ENCODE data around the gene ATP6V1D.
A peak's percentile ranks its signal among the peaks of the same experiment; 100 is the strongest.
"Not testable (repeated sequence)": the region's sequence is repeated elsewhere in the genome, so short reads cannot be mapped to it uniquely, and the experiment has no call there.

Gene ATP6V1D

DNA sequence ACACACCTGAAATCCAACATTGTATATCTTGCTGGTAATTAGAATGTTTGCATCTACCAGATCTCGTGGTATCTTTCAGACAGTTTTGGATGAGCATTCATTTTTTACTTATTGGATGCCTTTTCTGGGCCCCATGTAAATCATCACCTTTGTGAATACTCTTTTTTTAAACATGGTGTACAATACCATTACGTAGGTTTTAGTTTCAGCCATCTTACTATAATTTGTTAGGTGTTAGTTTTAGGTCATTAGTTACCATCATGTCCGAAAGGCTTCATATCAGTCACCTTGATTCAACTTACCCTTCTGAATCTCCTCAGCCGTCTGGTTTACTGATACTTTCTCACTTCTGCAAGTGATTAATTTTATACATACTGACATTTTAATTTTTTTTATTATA is 5.9 kb upstream of the ATP6V1D start:
- DNase-seq = no peak

DNA sequence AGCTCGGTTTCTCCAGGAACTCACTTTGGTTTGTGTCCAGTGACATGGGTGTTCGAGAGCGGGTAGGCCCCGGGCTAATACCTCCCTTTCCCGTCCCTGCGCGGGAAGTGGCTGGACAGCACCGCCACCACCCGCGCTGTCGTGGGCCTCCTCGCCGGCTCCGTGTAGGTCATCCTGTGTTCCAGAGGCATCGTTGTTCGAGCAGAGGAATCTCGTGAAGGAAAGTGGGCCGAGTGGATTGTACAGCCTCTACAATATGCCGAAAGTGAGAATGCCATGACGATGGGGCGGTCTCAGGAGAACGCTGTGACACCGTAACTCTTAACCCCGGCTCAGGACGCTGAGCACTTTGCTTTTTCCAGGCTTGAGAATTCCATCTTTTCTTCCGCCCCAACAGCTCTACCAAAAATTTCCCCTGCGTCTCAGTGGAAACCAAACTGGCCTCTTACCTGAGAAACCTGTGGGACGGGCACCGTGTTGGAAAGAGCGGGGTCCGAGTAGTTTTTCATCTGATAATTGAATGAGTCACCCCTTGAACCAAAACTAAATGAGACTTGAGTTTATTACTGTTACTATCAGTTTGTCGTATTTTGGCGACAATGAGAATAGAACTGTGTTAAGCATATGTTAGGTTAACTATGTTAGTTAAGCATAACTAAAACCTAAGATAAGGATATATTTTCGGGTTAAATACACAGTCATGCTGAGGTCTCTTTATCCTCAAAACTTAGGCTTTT is 1.0 kb upstream of the ATP6V1D start:
- DNase-seq = peak; percentile 41

DNA sequence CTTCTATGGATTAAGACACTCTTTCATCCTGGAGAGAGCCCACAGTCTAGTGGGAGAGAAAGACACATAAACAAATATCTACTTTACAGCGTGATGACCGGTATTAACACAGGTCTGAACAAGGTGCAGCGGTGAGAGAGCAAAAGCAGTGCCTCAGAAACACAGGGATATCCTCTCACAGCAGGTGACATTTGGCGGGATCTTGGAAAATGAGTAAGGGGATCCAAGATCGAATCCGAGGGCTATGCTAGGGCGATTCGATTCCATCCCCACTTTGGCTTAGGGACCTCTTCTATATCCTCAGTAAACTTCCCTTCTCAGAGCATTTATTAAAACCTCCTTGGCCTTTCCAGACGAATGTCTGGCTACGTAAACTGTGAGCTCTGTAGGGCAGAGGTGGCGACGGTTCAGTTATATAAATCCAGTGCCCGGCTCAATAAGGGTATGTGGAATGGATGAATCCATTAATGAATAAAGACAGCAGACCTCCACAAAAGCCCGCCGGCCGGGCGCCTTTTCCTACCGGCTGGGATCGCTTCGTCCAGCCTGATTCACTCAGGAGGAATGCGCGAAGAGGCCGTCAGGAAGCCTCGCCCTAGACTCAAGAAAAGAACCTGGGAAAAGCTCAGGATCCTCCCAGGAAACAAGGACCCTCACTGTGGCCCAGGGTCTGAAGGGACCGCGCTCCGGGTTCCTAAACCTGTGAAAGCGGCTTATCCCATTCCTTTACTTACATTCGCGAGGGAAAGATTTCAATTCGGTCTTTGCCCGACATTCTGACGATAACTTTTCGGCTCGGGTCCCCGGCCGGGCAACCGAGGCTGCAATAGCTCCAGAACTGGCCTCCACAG is 455 bp downstream of the ATP6V1D start:
- DNase-seq = peak; percentile 23

DNA sequence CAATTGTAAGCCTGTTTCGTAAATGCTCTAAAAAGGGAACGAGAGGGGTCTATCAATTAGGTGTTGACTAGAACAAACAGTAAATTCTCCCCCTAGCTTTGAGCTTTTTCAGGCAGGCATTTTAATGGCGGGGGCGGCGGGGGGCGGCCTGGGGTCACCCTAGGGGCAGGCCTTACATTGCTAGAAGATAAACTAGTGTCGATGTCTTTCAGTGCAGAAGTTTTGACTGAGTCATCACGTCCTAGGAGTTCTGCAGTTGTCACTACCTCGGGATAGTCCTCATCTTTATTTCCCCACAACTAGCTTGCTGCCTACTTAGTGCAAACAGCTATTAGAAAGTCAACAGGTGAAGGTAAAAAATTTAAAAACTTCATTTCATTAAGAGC is 1.6 kb downstream of the ATP6V1D start:
- no peak for DNase-seq

DNA sequence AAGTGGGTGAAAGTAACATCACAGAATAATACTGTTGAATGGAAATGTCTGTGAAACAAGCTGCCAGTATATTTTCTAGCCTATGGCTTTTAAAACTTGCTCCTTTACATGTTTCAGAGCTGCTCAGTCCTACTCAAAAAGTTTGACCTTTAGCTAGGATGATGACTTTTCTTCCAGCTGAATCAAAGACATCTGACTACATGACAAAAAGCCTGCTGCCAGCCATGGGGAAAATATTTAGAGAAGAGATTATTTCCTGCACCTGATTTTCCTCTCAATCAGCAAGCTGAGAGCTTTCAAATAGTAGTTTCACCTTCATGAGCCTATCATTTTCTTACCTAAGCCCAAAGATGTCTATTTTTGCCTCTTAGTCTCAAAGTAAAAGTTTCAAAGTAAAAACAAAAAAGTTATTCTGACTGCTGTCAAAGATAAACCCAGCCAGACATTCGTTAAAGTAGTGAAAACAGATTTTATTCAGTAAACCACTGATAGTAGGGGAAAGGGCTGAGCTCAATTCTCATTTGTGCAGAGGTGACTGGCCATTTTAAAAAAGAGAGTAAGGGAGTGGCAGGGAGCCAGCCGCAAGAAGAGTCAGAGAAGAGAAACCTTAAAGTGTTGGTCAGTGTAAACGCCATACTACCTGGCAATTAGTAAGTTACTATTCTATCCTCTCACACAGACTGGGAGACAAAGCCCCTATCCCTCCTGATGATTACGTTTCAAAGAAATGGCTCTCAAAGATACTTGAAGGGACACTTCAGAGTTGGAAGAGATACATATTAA is 2.2 kb downstream of the ATP6V1D start:
- no peak for DNase-seq

DNA sequence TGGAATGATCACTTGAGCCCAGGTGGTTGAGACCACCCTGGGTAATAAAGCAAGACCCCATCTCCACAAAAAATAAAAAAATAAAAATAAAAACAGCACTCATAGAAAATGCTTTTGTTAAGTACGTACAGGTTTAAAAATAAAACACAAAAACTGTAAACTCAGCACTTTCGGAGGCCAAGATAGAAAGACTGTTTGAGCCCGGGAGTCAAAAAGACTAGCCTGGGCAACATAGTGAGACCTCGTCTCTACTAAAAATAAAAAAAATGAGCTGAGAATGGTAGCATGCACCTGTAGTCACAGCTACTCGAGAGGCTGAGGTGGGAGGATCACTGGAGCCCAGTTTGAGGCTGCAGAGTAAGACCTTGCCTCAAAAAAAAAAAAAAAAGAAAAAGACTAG is 7.5 kb downstream of the ATP6V1D start:
- no peak for DNase-seq

DNA sequence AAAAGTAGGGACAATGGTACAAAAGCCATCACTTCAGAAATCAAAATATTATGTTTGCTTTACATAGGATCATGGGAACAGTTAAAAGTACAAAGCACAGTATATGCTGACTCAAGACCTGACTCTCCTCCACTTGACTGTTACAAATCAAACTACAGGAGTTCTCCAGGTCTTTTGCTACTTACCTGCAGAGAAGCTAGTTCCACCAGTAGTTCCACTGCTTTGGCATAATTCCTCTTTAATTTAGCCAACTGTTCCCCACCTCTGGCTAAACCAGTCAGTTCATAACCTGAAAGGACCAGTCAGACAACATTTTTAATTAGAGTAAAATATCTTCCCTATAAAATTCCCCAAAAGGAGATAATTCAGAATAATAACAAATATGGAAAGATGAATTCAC is 14.0 kb downstream of the ATP6V1D start:
- DNase-seq = no peak

DNA sequence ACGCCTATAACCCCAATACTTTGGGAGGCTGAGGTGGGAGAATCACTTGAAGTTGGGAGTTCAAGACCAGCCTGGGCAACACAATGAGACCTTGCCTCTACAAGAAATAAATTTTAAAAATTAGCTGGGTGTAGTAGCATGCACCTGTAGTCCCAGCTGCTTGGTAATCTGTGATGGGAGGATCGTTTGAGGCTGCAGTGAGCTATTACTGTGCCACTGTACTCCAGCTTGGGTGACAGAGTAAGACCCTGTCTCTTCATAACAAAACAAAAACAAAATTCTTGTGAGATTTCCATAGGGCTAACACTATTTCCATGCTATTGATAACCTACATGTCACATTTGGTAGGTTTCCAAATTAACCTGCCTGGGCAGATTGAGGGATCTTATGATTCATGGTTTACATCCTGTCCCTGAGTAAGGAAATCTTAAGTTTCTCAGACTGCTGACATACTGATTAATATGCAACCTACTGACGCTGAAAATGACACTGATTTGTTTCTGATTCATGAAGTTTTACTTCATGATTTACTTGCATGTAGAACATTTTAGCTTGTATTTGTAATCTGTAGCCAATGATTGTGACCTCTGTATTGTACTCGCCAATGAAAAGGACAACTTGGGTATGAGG is 15.9 kb downstream of the ATP6V1D start:
- DNase-seq = no peak

DNA sequence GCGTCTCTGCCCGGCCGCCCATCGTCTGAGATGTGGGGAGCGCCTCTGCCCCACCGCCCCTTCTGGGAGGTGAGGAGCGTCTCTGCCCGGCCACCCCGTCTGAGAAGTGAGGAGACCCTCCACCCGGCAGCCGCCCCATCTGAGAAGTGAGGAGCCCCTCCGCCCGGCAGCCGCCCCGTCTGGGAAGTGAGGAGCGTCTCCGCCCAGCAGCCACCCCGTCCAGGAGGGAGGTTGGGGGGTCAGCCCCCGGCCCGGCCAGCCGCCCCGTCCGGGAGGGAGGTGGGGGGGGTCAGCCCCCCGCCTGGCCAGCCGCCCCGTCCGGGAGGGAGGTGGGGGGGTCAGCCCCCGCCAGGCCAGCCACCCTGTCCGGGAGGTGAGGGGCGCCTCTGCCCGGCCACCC is 18.4 kb downstream of the ATP6V1D start:
- not testable (repeated sequence) for DNase-seq

DNA sequence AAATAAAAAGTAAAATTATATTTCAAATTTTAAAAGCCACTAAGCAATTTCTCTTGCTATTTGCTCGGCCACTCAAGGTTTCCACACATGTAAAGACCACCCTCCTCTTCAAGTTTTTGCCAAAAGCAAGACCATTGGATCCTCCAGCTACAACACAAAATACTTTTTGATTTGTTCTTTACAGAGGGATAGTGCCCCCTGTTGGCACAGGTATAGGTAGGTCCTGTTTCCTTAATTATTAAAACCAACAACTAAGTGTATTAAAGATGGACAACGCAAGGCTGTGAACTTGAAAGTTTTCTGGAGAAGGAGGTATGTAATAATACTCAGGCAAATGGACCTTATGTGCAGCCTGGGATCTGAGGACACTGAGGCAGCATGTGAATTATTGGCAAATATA is 23.8 kb downstream of the ATP6V1D start:
- DNase-seq = peak; percentile 61

DNA sequence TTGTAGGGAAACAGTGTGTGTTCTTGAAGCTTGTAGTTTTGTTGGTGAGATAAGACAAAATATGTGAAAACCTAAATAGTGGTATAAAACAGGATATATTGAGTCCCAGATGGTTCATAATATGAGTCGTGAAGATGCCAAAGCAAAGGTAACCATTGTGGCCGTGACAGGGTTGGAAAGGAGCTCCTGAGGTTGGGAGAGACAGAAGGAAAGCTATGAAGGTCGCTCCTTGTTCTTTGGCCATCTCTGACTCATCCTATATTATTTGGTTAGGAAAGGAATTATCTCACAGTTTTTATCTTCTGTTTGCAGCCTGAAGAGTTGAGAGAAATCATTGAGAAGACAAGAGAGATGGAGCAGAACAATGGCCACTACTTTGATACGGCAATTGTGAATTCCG is 27.1 kb downstream of the ATP6V1D start:
- DNase-seq = no peak

DNA sequence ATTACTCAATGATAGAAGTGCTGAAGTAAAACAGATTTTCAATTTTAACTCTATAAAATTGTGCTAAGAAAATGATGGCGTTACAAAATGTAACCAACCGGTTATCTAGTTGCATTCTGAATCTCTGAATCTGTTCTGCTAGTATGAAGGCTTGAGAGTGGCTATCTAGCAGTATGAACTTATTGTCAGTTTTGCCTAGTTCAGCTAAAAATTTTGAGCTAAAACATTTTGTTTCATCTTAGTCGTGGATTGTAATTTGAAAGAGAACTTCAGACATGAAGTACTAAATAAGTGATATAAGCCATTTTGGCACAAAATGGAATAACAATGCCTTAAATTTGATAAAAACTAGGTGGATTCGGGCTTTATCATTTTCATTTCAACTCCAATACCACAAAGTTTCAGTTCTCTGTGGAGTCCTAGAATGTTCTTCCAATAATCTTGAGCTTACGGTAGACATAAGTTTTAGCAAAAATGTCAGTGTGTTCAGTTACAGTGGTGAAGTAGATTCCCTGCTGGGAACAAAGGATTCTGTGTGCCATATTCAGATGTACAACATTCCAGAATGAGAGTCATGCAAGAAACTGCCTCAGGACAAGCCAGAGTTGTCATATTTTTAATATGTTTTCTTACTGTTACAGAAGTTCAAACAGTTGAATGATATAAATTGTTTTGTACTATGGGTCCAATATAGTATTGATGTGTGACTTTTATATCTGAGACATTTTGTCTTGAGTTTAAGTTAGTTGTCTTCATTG is 28.1 kb downstream of the ATP6V1D start:
- no peak for DNase-seq

DNA sequence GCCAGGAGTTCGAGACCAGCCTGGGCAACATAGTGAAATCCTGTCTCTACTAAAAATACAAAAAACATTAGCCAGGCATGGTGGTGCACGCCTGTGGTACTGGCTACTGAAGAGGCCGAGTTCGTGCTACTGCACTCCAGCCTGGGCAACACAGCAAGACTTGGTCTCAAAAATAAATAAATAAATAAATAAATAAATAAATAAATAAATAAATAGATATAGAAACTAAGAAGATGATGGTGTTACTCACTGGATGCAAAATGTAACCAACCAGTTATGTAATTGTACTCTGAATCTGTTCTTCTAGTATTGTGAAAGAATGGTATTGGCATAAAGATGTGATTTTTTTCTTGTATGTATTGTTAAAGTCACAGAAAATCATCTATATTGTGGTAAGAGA is 29.9 kb downstream of the ATP6V1D start:
- DNase-seq = not testable (repeated sequence)

DNA sequence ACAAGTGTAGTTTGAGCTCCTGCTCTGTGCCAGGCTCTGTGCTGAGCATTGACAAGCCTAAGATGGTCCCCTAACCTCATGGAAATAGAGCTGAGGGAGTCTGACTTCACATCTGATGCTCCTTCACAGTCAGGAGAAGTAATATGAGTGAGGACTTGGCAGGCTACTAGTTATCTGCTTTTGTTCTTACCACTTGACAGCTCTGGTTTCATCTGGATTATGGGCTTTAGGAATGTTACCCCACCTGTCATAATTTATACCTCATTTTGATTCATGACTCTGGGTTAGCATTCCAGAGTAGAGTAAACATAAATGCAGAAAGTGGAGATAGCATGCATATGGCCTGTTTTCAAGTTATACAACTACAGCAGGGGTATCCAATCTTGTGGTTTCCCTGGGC is 40.5 kb downstream of the ATP6V1D start:
- DNase-seq = no peak

DNA sequence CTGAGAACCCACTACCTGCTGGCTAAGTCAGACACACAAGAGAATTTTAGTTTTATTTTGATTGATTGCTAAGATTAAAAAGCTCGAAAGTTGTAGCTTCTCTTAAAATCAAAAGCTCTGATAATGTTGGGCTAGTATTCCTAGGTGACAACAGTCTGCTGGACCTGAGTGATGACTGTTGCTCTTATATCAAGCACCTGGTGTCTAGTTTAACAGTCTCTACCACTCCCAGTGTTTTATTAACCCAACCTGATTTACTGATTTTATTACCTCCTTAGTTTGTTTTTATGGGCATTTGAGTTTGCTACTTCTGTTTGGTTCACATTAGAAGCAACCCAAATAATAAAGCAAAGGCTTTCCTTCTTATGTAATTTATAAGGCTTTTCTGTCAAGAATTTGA is 41.8 kb downstream of the ATP6V1D start:
- no peak for DNase-seq

DNA sequence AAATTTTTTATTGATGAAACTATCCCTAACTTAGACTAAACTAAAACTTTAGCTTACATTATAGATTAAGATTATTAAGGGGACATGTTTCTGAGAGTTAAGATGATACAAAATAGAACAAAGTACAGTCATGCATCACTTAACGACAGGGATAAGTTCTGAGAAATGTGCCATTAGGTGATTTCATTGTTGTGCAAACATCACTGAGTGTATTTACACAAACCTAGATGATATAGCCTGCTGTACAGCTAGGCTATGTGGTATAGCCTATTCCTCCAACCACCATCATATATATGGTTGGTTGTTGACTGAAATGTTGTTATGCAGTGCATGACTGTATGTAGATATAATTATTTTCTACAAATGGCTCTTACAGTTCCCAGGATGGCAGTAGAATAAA is 46.5 kb downstream of the ATP6V1D start:
- DNase-seq = no peak

DNA sequence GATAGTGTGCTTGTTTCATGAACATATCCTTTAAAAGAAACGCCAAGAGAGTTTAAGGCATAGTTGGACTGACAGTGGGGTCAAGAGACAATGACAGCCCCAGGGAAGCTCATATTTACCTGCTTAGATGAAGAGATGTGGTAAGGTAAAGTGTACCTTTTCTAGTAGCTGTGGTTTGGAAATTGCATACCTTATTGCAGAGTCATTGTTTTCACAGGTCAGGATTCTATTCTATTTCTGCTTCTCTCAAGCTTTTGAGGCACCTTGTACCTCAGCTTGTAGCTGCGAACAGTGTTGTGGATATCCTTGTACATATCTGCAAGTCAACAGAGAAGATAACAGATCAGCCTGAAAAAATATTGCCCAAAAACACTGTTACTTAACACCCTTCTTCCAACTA is 47.7 kb downstream of the ATP6V1D start:
- no peak for DNase-seq

All from hematopoietic multipotent progenitor cell treated with erythropoietin and hydrocortisone succinate and interleukin-3 and kit ligand, for 4 days (in vitro differentiated cells).